ENCODE results near the gene RNF150.
"Not testable (repeated sequence)": the region's sequence is repeated elsewhere in the genome, so short reads cannot be mapped to it uniquely, and the experiment has no call there.

Gene RNF150

GRCh38 chr4:141133146-141133998 is at the start of gene RNF150:
Gene RNF150 (minus strand): TSS chr4:141133469.
- Mint-ChIP-seq H3K27me3 (peaks cover 62% of the 10 kb centered on the region), H3K9me3 (no peaks in the 10 kb centered on the region), H3K36me3 (no peaks in the 10 kb centered on the region), H3K4me3 (peak within 1 kb of the TSS; percentile 78), H3K4me1 (peaks cover 12% of the 10 kb centered on the region), H3K27ac (no peak within 1 kb of the TSS)
- peak; percentile 56 for DNase-seq
- CTCF ChIA-PET: interaction anchor here (0.9 to 2.1 kb wide), 4 partner anchors 11 to 274 kb away, joined by 3 to 5 read pairs (median 4); no protein-coding TSS in a partner anchor

DNA sequence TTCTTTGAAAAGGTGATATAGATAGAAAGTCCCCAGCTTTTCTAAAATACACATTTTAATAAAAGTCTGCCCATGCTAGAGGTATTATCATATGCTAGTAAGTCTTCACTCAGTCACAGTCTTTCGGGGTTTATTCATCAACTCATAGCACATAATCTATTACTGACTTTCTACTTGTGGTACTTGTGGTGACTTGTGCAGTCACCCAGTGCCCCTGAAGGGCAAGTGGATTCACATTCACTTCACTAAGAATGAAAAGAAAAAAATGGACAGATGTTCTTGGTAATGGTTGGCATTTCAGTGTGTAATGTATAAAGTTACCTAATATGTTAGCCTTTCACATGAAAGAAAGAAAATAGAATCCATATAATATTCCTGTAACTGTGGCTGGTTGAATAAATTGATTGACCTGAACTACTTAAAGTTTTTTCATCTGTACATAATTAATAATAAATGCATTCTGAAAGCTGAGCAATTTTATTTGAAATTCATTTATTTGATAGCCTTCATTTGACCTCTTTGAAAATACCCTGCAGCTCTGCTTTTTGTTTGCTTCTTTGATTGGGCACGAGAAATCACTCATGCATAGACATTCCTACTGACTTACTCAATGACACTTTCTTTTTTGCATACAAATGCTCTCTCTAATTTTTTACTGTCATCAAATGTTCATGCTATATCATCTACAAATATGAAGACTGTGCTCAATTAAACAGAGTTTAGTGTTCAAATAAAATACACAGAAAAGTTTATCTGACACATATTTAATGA is 47.9 kb upstream of the RNF150 start:
- no peaks in the 10 kb centered on the region for H3K4me1 Mint-ChIP-seq

GRCh38 chr4:141179474-141180373 is 46.5 kb upstream of the RNF150 start:
- no peaks in the 10 kb centered on the region for H3K9me3 Mint-ChIP-seq
- no peaks in the 10 kb centered on the region for H3K4me1 Mint-ChIP-seq
- H3K4me3 Mint-ChIP-seq: no peak overlapping the region
- no peak for DNase-seq
- H3K27me3 Mint-ChIP-seq: peaks cover 4% of the 10 kb centered on the region
- no peaks in the 10 kb centered on the region for H3K36me3 Mint-ChIP-seq
- CTCF ChIA-PET: no interaction called here
- H3K27ac Mint-ChIP-seq: no peak overlapping the region

More for the DNA sequence above, 47.9 kb upstream of the RNF150 start:
- DNase-seq: no peak
- CTCF ChIA-PET: no interaction called here
- H3K27ac Mint-ChIP-seq: no peak overlapping the region
- no peaks in the 10 kb centered on the region for H3K36me3 Mint-ChIP-seq
- no peak overlapping the region for H3K4me3 Mint-ChIP-seq
- H3K27me3 Mint-ChIP-seq: peaks cover 3% of the 10 kb centered on the region
- H3K9me3 Mint-ChIP-seq: no peaks in the 10 kb centered on the region

GRCh38 chr4:141177171-141177570 is 43.9 kb upstream of the RNF150 start:
- Mint-ChIP-seq H3K9me3 (no peaks in the 10 kb centered on the region), H3K27ac (no peak overlapping the region), H3K4me3 (no peak overlapping the region), H3K27me3 (peaks cover 9% of the 10 kb centered on the region), H3K36me3 (no peaks in the 10 kb centered on the region), H3K4me1 (no peaks in the 10 kb centered on the region)
- DNase-seq: no peak
- CTCF ChIA-PET: no interaction called here

DNA sequence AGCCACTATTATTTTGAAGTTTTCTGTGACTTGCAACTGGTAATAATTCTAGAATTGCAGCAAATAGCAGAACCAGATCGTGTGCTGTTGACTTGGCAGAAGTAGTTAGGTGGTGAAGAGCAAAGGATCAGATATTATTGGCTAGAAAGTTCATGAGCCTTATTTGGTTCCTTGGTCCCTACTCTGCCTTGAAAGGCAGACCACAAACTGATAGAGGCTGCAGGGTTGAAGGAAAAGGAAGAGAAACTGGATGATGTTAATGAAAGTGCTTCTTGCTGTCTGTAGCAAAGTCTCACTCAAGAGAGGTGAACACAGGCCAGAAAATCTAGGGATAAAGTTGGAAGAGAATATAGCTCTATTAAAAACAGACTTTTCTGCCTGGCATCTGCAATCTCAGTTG is 41.2 kb upstream of the RNF150 start:
- no peak for DNase-seq

DNA sequence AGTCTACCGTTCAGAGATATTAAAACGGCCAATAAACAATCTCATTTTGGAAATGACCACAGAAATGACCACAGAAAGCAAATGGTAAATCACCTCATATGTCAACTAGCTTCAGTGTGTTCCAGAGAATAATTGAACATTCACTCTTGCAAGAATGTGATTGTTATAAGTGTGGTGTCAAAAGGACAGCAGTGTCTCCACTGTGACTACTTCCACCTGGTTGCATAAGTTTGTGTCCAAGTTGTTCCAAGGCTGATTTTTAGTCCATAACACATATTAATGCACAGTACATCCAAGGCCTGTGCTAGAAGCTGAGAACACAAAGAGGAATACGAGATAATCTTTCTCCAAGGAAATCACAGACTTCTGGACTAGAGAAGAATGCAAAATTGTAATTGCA is 37.4 kb upstream of the RNF150 start:
- CTCF ChIA-PET: no interaction called here
- Mint-ChIP-seq H3K36me3 (no peaks in the 10 kb centered on the region), H3K4me1 (no peaks in the 10 kb centered on the region), H3K4me3 (no peak overlapping the region), H3K9me3 (no peaks in the 10 kb centered on the region), H3K27ac (no peak overlapping the region), H3K27me3 (peaks cover 11% of the 10 kb centered on the region)
- no peak for DNase-seq

More for the DNA sequence above, 41.2 kb upstream of the RNF150 start:
- no peaks in the 10 kb centered on the region for H3K4me1 Mint-ChIP-seq
- no peak overlapping the region for H3K4me3 Mint-ChIP-seq
- no peaks in the 10 kb centered on the region for H3K9me3 Mint-ChIP-seq
- CTCF ChIA-PET: no interaction called here
- no peaks in the 10 kb centered on the region for H3K36me3 Mint-ChIP-seq
- H3K27me3 Mint-ChIP-seq: peaks cover 9% of the 10 kb centered on the region
- H3K27ac Mint-ChIP-seq: no peak overlapping the region

GRCh38 chr4:141169391-141169790 is 36.1 kb upstream of the RNF150 start:
- no peaks in the 10 kb centered on the region for H3K4me1 Mint-ChIP-seq
- no peak for DNase-seq
- no peak overlapping the region for H3K27ac Mint-ChIP-seq
- no peak overlapping the region for H3K4me3 Mint-ChIP-seq
- CTCF ChIA-PET: no interaction called here
- peaks cover 9% of the 10 kb centered on the region for H3K27me3 Mint-ChIP-seq
- no peaks in the 10 kb centered on the region for H3K36me3 Mint-ChIP-seq
- no peaks in the 10 kb centered on the region for H3K9me3 Mint-ChIP-seq

DNA sequence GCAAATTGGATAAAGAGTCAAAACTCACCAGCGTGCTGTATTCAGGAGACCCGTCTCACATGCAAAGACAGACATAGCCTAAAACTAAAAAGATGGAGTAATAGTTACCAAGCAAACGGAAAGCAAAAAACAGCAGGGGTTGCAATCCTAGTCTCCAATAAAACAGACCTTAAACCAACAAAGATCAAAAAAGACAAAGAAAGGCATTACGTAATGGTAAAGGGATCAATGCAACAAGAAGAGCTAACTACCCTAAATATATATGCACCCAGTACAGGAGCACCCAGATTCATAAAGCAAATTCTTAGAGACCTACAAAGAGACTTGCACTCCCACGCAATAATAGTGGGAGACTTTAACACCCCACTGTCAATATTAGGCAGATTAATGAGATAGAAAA is 31.7 kb upstream of the RNF150 start:
- H3K4me1 Mint-ChIP-seq, H3K4me3 Mint-ChIP-seq, CTCF ChIA-PET, H3K36me3 Mint-ChIP-seq, H3K27ac Mint-ChIP-seq, H3K9me3 Mint-ChIP-seq, DNase-seq: not testable (repeated sequence)
- H3K27me3 Mint-ChIP-seq: peaks cover 20% of the 10 kb centered on the region

DNA sequence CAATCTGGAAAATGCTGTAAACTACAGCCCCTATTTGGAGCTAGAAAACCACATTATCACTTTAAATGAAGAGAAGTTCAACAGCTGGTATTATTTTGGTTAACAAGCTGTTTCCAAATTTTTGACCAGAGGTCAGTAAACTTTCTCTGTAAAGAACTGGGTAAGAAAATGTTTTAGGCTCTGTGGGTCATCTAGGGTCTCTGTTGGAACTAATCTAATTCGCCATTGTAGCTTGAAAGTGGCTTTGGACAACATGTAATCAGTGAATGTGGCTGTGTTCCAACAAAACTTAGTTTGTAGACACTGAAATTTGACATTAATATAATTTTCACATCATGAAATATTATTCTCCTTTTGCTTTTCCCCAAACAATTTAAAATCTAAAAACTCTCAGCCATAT is 25.8 kb upstream of the RNF150 start:
- H3K4me1 Mint-ChIP-seq: no peaks in the 10 kb centered on the region
- no peak overlapping the region for H3K4me3 Mint-ChIP-seq
- no peak overlapping the region for H3K27ac Mint-ChIP-seq
- no peak for DNase-seq
- no peaks in the 10 kb centered on the region for H3K36me3 Mint-ChIP-seq
- H3K27me3 Mint-ChIP-seq: peaks cover 12% of the 10 kb centered on the region
- CTCF ChIA-PET: interaction anchor here (0.7 kb wide), 1 partner anchor 123 kb away, joined by 3 read pairs; no protein-coding TSS in a partner anchor
- H3K9me3 Mint-ChIP-seq: no peaks in the 10 kb centered on the region

GRCh38 chr4:141158219-141158618 is 24.9 kb upstream of the RNF150 start:
- no peaks in the 10 kb centered on the region for H3K4me1 Mint-ChIP-seq
- H3K4me3 Mint-ChIP-seq: no peak overlapping the region
- no peak for DNase-seq
- no peak overlapping the region for H3K27ac Mint-ChIP-seq
- no peaks in the 10 kb centered on the region for H3K9me3 Mint-ChIP-seq
- H3K36me3 Mint-ChIP-seq: no peaks in the 10 kb centered on the region
- H3K27me3 Mint-ChIP-seq: peaks cover 9% of the 10 kb centered on the region
- CTCF ChIA-PET: interaction anchor here (0.6 to 0.7 kb wide), 2 partner anchors 124 to 969 kb away, joined by 3 to 5 read pairs; no protein-coding TSS in a partner anchor

DNA sequence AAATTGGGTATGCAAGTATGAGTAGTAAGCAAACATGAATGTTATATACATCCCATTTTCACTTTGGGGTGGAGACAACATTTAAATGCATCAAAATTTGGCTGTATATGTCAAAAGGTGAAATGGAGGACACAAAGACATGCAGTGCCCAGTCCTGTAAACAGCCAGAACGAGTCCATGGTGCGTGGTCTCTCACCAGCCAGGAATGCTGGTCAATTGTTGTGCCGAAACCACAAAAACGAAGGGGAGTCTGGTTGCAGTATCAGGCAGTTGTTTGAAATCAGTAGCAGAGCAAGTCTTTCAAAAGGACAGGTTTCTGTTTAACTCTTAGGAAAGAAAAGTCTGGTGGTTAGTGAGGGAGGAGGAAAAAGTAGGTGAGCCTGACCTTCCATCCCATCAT is 22.3 kb upstream of the RNF150 start:
- Mint-ChIP-seq H3K27me3 (no peaks in the 10 kb centered on the region), H3K4me3 (no peak overlapping the region), H3K4me1 (no peaks in the 10 kb centered on the region), H3K9me3 (no peaks in the 10 kb centered on the region), H3K27ac (no peak overlapping the region), H3K36me3 (no peaks in the 10 kb centered on the region)
- no peak for DNase-seq
- CTCF ChIA-PET: no interaction called here

GRCh38 chr4:141154725-141155124 is 21.5 kb upstream of the RNF150 start:
- CTCF ChIA-PET: no interaction called here
- Mint-ChIP-seq H3K27me3 (no peaks in the 10 kb centered on the region), H3K36me3 (no peaks in the 10 kb centered on the region)

DNA sequence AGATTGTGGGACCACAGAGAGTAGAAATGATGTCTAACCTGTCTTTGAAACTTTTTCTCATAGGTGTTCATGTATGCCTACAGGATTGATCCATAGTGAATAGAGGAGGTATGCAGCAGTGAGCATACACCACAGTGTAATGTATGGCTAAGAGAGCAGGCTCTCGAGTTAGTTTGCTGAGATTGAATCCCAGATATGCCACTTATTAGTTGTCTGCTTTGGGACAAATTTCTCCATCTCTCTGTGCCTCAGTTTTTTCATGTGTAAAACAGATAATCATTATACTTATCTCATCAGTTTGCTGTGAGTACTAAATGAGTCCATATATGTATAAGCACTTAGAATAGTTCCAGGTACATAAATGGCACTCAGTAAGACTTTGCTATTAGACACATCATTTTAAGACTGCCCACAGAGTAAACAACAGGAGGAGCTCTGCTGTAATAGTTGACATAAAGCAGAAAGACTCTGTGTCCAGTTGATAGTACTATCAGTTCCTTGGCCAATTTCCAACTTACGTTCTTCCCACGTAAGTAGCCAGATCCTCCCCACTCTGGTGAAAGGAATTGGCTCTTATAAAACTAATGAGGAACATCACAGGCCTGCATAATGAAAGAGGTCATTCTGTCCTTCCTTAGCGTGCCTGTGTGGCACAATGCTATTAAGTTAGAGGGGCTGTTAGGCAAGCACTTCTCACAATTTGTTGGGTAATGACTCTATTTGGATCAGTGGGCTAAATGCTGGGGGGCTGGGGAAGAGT is 20.7 kb upstream of the RNF150 start:
- CTCF ChIA-PET: no interaction called here
- H3K9me3 Mint-ChIP-seq: no peaks in the 10 kb centered on the region

More at GRCh38 chr4:141154725-141155124, 21.5 kb upstream of the RNF150 start:
- Mint-ChIP-seq H3K4me3 (no peak overlapping the region), H3K4me1 (no peaks in the 10 kb centered on the region), H3K27ac (no peak overlapping the region), H3K9me3 (no peaks in the 10 kb centered on the region)
- DNase-seq: no peak

More for the DNA sequence above, 20.7 kb upstream of the RNF150 start:
- Mint-ChIP-seq H3K27ac (no peak overlapping the region), H3K4me3 (no peak overlapping the region), H3K4me1 (no peaks in the 10 kb centered on the region), H3K36me3 (no peaks in the 10 kb centered on the region), H3K27me3 (no peaks in the 10 kb centered on the region)
- no peak for DNase-seq
